ENCODE data around the gene FOXN4. TPM values are rescaled to one million over a fixed set of nuclear protein-coding genes. Genes with fewer than 3 reads are reported as not detected.

Gene FOXN4
- total RNA-seq, 1 experiment from 2014 or later, result 0.52 TPM

DNA sequence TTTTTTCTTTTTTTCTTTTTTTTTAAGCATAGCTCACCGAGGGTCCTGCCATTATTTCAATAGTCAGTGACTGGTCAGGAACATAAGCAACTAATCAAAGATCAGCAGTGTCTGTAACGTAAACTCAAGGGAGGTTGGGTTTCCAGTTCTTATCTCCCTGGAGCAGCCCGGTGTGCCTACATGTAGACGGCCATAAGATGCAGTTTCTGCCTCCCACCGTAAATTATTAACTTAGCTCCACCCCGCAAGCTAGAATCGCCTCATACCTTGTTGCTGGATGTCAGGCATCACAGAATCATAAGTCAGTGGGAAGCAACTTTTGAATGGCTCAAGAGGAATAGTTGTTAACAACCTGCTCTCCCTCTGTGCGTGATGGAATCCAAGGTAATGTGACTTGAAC, 38.5 kb upstream of the FOXN4 start, which contains the start of gene MYO1H:
Gene MYO1H (plus strand): TSS at position 312 of the 400 bp plus-strand sequence. CDS start 61 bp downstream, at position 373.
- Histone ChIP-seq H4K20me1 (ENCODE audit: insufficient read depth) (no peaks in the 10 kb centered on the region), H3K9ac (ENCODE audit: low read length) (no peak within 1 kb of the TSS), H3K27ac (ENCODE audit: low read depth, low read length) (no peak within 1 kb of the TSS), H3K4me3 (replicated peaks in 1 of 2; ENCODE audit: low read depth in 1 of 2, low read length in 2 of 2) (no peak within 1 kb of the TSS), H3K4me2 (ENCODE audit: low read length) (no peak within 1 kb of the TSS), H3K4me1 (ENCODE audit: control insufficient read depth in 1 of 2, insufficient read depth in 2 of 2, low read length in 2 of 2) (no peaks in the 10 kb centered on the region), H2AFZ (ENCODE audit: low read depth, low read length, poor library complexity, severe bottlenecking) (no peak within 1 kb of the TSS), H3K36me3 (ENCODE audit: control insufficient read depth in 1 of 2, insufficient read depth in 2 of 2, low read length in 2 of 2) (no peaks in the 10 kb centered on the region), H3K9me3 (ENCODE audit: control insufficient read depth in 1 of 2, insufficient read depth in 1 of 2, low read depth in 1 of 2, low read length in 2 of 2) (no peaks in the 10 kb centered on the region), H3K27me3 (ENCODE audit: insufficient read depth, low read length) (no peaks in the 10 kb centered on the region), H3K79me2 (ENCODE audit: insufficient read depth, low read length) (no peaks in the 10 kb centered on the region), H3K9me2 (ENCODE audit: insufficient read depth) (no peaks in the 10 kb centered on the region)
- ChIA-PET RAD21 (ENCODE audit: low non-redundant PET in 1 of 2, low total read pairs in 2 of 2, uncharacterized antibody in 2 of 2, unreplicated experiment in 2 of 2) (no interaction called here), POLR2A (no interaction called here), CTCF (no interaction called here)
- TF ChIP-seq ZFX (IDR thresholded peaks at IDR 0.05), result no peak
- TF ChIP-seq SP1 (IDR thresholded peaks at IDR 0.05; ENCODE audit: low read depth), result no peak
- no peak for TF ChIP-seq ZNF274 (IDR thresholded peaks at IDR 0.05; ENCODE audit: low read depth, low read length)
- TF ChIP-seq MAX (IDR thresholded peaks at IDR 0.05), result no peak
- no peak for TF ChIP-seq SRF (IDR thresholded peaks at IDR 0.05; ENCODE audit: low read depth)
- no peak for TF ChIP-seq ZBTB33 (IDR thresholded peaks at IDR 0.05; ENCODE audit: extremely low read depth, insufficient replicate concordance, low read length)
- intact Hi-C loops (cut with micrococcal nuclease), result no loop called here
- DNase-seq (ENCODE audit: low read depth, low spot score) (no peak), ATAC-seq (no peak)
- BruUV-seq (replicated peaks), result no TSS peak

DNA sequence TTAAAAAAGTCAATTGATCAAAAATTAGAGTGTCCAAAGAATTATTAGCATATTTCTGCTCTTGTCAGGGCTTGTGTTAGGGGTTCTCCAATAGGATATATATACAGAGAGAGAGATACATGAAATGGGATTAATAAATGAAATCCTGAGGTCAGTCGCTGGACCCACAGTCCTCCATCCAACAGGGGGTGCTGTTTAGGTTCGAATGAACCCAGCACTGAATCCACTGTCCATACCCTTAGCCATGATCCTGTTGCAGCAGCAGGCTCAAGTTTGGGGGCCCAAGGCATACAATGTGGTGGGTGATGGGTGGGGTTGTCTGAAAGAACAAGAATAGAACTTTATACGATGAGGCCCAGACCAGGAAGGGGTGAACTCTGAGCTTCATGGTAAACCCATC, 37.8 kb upstream of the FOXN4 start:
- H3K9me3 ChIP-seq (ENCODE audit: control insufficient read depth in 1 of 2, insufficient read depth in 1 of 2, low read depth in 1 of 2, low read length in 2 of 2), result no peaks in the 10 kb centered on the region
- no peak overlapping the region for H3K9ac ChIP-seq (ENCODE audit: low read length)
- TF ChIP-seq CBX3 (IDR thresholded peaks at IDR 0.05; ENCODE audit: low read depth) (0 out of 2 replicates have a peak, but pooled peaks have one; percentile 24), POLR2A (IDR thresholded peaks at IDR 0.05; ENCODE audit: borderline replicate concordance, extremely low read depth, insufficient read depth, insufficient read length) (no peak)
- TF ChIP-seq, protein P1, sequence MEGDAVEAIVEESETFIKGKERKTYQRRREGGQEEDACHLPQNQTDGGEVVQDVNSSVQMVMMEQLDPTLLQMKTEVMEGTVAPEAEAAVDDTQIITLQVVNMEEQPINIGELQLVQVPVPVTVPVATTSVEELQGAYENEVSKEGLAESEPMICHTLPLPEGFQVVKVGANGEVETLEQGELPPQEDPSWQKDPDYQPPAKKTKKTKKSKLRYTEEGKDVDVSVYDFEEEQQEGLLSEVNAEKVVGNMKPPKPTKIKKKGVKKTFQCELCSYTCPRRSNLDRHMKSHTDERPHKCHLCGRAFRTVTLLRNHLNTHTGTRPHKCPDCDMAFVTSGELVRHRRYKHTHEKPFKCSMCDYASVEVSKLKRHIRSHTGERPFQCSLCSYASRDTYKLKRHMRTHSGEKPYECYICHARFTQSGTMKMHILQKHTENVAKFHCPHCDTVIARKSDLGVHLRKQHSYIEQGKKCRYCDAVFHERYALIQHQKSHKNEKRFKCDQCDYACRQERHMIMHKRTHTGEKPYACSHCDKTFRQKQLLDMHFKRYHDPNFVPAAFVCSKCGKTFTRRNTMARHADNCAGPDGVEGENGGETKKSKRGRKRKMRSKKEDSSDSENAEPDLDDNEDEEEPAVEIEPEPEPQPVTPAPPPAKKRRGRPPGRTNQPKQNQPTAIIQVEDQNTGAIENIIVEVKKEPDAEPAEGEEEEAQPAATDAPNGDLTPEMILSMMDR (IDR thresholded peaks at IDR 0.05 in 2 of 3, conservative IDR thresholded peaks at IDR 0.05 in 1 of 3; ENCODE audit: borderline replicate concordance in 1 of 3, insufficient read depth in 1 of 3, low read depth in 2 of 3, low read length in 2 of 3), result peak in 2 of 3 experiments; percentile 26 to 51; a peak in 3 of 6 replicates
- ATAC-seq, result peak; percentile 49
- H3K4me3 ChIP-seq (replicated peaks in 1 of 2; ENCODE audit: low read depth in 1 of 2, low read length in 2 of 2), result no peak overlapping the region
- H3K9me2 ChIP-seq (ENCODE audit: insufficient read depth), result no peaks in the 10 kb centered on the region
- RAD21 ChIA-PET (ENCODE audit: low non-redundant PET in 1 of 2, low total read pairs in 2 of 2, uncharacterized antibody in 2 of 2, unreplicated experiment in 2 of 2), result no interaction called here
- H3K27me3 ChIP-seq (ENCODE audit: insufficient read depth, low read length), result no peaks in the 10 kb centered on the region
- no peak overlapping the region for H3K27ac ChIP-seq (ENCODE audit: low read depth, low read length)
- no peaks in the 10 kb centered on the region for H4K20me1 ChIP-seq (ENCODE audit: insufficient read depth)
- intact Hi-C loops (cut with micrococcal nuclease), result no loop called here
- BruUV-seq (replicated peaks), result no TSS peak
- H3K36me3 ChIP-seq (ENCODE audit: control insufficient read depth in 1 of 2, insufficient read depth in 2 of 2, low read length in 2 of 2), result no peaks in the 10 kb centered on the region
- no peaks in the 10 kb centered on the region for H3K4me1 ChIP-seq (ENCODE audit: control insufficient read depth in 1 of 2, insufficient read depth in 2 of 2, low read length in 2 of 2)
- no peak for DNase-seq (ENCODE audit: low read depth, low spot score)
- POLR2A ChIA-PET, result no interaction called here
- H3K4me2 ChIP-seq (ENCODE audit: low read length), result no peak overlapping the region
- H2AFZ ChIP-seq (ENCODE audit: low read depth, low read length, poor library complexity, severe bottlenecking), result no peak overlapping the region
- CTCF ChIA-PET, result no interaction called here
- no peaks in the 10 kb centered on the region for H3K79me2 ChIP-seq (ENCODE audit: insufficient read depth, low read length)

Measured in HCT116 (cell line).